HAP-1 (cell line): ENCODE results near the gene MAL.

Experiments
- DNase-seq, 2 experiments: peaks; one replicate each; pipeline ENCODE4 v3.0.0-alpha.2; 2016 to 2020; ENCODE audit warnings: low spot score in 2 of 2
- H3K27me3 ChIP-seq: fragments of 250-450 bp; sonication (Bioruptor Pico); 2 replicates; pipeline ENCODE4 v1.5.1; 2020; ENCODE audit warnings: low read depth, mild to moderate bottlenecking, moderate library complexity
- H3K36me3 ChIP-seq: fragments of 250-450 bp; sonication (Bioruptor Pico); replicated peaks from 2 replicates; pipeline ENCODE4 v1.5.1; 2020; ENCODE audit warnings: mild to moderate bottlenecking
- H3K4me1 ChIP-seq: fragments of 250-450 bp; sonication (Bioruptor Pico); 2 replicates; pipeline ENCODE4 v1.5.1; 2020; ENCODE audit warnings: mild to moderate bottlenecking
- H3K4me3 ChIP-seq: fragments of 250-450 bp; sonication (Bioruptor Pico); 2 replicates; pipeline ENCODE4 v1.5.1; 2020; ENCODE audit warnings: mild to moderate bottlenecking, moderate library complexity
- H3K9me3 ChIP-seq: fragments of 250-450 bp; sonication (Bioruptor Pico); 2 replicates; pipeline ENCODE4 v1.5.1; 2020; ENCODE audit warnings: mild to moderate bottlenecking, moderate library complexity
- in situ Hi-C: fragments of 300-500 bp; cut with MboI; formaldehyde crosslinking; loops from 3 replicates; pipeline ENCODE4 v1.14.3; 2020; ENCODE audit warnings: low sequenced_read_pairs, inconsistent platforms, mixed read lengths

Gene MAL

DNA sequence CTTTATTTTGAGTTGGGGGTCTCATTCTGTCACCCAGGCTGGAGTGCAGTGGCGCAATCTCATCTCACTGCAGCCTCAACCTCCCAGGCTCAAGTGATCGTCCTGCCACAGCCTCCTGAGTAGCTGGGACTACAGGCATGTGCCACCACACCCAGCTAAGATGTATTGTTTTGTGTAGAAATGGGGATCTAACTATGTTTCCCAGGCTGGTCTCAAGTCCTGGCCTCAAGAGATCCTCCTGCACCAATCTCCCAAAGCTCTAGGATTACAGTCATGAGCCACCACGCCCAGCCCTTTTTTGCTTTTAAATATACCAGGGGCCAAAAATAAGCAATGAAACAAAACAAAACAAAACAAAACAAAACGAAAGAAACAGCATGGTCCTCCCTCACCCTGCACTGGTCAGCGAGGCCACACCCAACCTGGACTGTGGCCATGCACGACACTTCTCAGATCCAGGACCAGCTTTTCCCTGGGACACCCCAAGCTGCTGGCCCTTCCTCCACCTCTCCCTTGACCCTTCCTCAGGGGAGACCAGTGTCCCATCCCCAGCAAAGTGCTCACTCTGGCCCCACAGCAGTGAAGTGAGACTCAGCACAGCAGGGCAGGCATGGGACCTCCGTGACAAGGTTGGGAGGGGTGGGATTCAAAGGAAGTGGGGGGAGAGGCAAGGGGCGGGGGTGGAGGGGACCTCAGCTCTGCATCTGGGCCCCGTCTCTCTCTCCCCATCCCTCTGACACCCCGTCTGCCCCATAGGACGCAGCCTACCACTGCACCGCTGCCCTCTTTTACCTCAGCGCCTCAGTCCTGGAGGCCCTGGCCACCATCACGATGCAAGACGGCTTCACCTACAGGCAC, 23.5 kb downstream of the MAL start:
- no peak for DNase-seq
- no peaks in the 10 kb centered on the region for H3K9me3 ChIP-seq
- H3K27me3 ChIP-seq, result peaks cover 2% of the 10 kb centered on the region; the same call in 1 of the 2 replicates
- in situ Hi-C loops, result no loop called here
- no peaks in the 10 kb centered on the region for H3K36me3 ChIP-seq
- H3K4me3 ChIP-seq, result no peak overlapping the region
- no peaks in the 10 kb centered on the region for H3K4me1 ChIP-seq

DNA sequence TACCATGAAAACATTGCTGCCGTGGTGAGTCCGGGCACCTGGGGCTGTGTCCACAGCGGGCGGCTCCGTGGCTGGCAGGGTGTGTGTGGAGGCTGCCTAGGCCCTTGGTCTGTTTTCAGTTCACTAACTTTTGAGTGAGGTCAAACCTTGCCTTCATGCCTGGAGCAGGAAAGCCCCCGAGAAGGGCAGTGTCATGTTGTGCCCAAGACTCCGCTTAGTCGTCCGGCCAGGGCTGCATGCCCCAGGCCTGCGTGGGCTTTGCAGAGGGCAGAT, 24.1 kb downstream of the MAL start:
- no peak for DNase-seq
- Histone ChIP-seq H3K27me3 (no peaks in the 10 kb centered on the region; the same call in 1 of the 2 replicates), H3K9me3 (no peaks in the 10 kb centered on the region)

DNA sequence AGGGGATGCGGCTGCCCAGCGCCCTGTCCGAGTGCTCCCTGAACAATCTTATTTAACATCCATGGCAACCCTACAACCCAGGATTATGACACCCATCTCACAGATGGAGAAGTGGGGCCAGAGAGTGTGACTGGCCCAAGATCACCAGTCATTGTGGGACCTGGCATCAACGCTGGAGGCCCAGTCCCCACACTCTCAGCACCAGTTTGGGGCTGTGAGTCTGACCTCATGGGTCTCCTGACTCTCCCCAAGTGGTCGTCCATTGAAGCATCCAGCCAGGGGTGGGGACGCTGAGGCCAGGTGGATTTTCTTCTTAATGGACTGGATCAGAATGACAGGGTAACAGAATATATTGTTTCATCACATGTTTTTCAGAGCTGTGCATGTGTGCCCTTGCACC, 24.5 kb downstream of the MAL start:
- in situ Hi-C loops, result no loop called here
- Histone ChIP-seq H3K9me3 (no peaks in the 10 kb centered on the region), H3K4me3 (no peak overlapping the region), H3K4me1 (no peaks in the 10 kb centered on the region), H3K27me3 (no peaks in the 10 kb centered on the region; the same call in 1 of the 2 replicates), H3K36me3 (no peaks in the 10 kb centered on the region)
- DNase-seq, result no peak

More for the DNA sequence above, 24.1 kb downstream of the MAL start:
- Histone ChIP-seq H3K4me3 (no peak overlapping the region), H3K36me3 (no peaks in the 10 kb centered on the region), H3K4me1 (no peaks in the 10 kb centered on the region)
- in situ Hi-C loops, result no loop called here

DNA sequence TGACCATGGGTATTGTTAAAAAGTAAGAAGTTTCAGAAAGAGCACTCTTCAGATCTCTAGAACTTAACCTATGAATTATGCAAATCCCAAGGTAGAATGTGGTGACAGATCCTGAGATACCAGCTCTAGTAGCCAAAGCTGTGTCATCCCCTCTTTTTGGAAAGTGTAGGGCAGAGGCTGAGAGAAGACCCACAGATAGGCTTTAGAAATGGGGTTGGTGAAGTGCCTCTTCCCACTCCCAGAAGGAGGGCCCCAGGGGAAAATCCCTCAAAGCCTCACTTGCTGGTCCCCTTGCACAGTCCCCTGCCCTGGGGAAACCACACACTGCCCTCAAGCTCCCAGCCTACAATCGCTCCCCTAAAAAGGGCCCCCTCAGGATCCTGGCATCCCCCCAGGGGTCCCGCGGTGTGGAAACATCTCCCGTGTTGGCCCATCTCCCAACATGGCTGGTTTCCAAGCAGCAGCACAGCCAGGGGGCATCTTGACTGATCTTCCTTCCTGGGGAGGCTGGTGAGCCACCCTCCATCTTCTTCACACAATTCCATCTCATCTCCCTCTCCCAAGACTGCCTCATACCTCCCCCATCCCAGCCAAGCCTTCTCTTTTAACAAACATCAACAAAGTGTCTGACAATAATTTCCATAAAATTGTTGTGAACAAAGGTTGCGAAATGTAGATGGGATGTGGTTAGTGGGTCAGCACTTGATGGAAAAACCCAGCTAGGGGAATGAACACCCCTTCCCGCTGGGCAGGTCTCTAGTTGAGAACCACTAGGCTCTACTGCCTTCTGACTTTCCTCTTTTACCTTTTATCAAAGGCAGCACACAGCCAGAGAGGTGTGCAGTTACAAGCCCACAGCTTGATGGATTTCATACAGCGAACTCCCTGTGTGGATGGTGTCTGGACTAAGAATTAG, 25.1 kb downstream of the MAL start:
- Histone ChIP-seq H3K4me3 (no peak overlapping the region), H3K36me3 (no peaks in the 10 kb centered on the region), H3K9me3 (no peaks in the 10 kb centered on the region), H3K27me3 (no peaks in the 10 kb centered on the region; the same call in 1 of the 2 replicates), H3K4me1 (no peaks in the 10 kb centered on the region)
- in situ Hi-C loops, result no loop called here
- no peak for DNase-seq

DNA sequence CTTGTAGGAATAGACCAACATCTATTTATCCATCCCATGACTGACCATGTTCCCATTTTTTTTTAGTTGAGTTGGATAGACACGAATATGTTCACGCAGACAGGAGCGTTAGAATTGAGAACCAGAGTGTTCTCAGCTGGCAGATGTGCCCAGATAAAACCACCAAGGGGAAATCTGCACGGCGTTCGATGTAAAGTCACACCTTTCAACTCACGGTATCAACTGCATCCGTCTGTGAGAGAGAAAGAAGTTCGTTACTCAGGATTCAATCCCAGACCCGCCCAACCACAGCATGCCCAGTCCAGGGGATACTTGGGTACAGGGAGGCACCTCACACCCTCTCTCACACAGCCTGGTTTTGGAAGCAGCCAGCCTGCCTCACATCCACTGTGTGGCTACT, 26.1 kb downstream of the MAL start:
- Histone ChIP-seq H3K27me3 (no peaks in the 10 kb centered on the region), H3K36me3 (no peaks in the 10 kb centered on the region), H3K4me3 (no peak overlapping the region), H3K9me3 (no peaks in the 10 kb centered on the region), H3K4me1 (no peaks in the 10 kb centered on the region)
- no peak for DNase-seq
- in situ Hi-C loops, result no loop called here

DNA sequence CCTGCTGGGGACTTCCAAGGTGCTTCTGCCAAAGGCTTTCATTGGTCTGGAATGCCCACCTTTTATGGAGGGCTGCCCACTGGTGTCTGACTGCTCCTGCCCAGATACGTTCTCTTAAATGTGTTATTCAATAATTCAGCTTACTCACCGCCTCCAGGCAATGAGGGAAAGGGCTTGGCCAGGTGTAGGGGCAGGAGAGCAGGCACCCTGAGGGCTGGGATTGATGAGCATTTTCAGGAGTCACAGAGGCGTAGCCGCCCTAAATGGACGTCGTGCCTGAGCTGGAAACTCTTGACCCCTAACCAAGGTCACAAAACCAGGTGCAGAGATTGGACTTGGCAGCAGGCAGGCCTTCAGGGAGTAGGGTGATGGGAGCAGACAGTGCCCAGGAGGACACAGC, 26.8 kb downstream of the MAL start:
- in situ Hi-C loops, result no loop called here

DNA sequence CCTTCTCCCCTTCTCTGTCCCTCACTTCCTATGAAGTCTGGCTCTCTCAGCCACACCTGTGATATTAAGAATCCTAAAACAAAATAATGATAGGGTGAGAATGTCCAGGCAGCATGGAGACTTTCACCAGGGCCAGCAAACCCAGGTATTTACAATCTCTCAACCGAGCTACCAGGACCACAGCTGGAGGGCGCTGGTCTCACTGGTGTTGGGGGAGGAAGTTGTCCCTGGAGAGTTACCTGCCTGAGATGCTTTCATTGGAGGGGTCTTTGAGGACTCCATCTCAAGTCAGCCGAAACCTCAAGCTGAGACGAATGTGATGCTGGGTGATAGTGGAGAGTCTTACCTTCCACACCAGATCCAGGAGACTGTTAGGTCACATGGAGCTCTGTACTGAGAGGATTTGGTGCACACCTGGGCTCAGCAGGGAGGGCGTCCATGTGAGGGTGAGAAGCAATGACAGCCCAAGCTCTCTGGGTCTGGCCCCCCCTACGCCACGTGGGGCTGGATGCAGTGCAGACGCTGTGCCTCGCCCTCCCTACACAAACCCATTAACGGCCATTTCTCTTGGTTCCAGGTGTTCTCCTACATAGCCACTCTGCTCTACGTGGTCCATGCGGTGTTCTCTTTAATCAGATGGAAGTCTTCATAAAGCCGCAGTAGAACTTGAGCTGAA, 27.4 kb downstream of the MAL start:
- in situ Hi-C loops, result no loop called here
- no peak for DNase-seq
- no peaks in the 10 kb centered on the region for H3K36me3 ChIP-seq
- H3K4me3 ChIP-seq, result no peak overlapping the region
- no peaks in the 10 kb centered on the region for H3K27me3 ChIP-seq
- H3K9me3 ChIP-seq, result no peaks in the 10 kb centered on the region
- no peaks in the 10 kb centered on the region for H3K4me1 ChIP-seq

More for the DNA sequence above, 26.8 kb downstream of the MAL start:
- Histone ChIP-seq H3K9me3 (no peaks in the 10 kb centered on the region), H3K27me3 (no peaks in the 10 kb centered on the region), H3K36me3 (no peaks in the 10 kb centered on the region), H3K4me1 (no peaks in the 10 kb centered on the region), H3K4me3 (no peak overlapping the region)
- no peak for DNase-seq

DNA sequence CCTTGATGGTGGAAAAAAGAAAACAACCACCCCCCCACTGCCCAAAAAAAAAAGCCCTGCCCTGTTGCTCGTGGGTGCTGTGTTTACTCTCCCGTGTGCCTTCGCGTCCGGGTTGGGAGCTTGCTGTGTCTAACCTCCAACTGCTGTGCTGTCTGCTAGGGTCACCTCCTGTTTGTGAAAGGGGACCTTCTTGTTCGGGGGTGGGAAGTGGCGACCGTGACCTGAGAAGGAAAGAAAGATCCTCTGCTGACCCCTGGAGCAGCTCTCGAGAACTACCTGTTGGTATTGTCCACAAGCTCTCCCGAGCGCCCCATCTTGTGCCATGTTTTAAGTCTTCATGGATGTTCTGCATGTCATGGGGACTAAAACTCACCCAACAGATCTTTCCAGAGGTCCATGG, 28.0 kb downstream of the MAL start:
- no peaks in the 10 kb centered on the region for H3K4me1 ChIP-seq
- no peaks in the 10 kb centered on the region for H3K9me3 ChIP-seq
- in situ Hi-C loops, result no loop called here
- H3K36me3 ChIP-seq, result no peaks in the 10 kb centered on the region
- H3K27me3 ChIP-seq, result no peaks in the 10 kb centered on the region
- no peak overlapping the region for H3K4me3 ChIP-seq
- no peak for DNase-seq

DNA sequence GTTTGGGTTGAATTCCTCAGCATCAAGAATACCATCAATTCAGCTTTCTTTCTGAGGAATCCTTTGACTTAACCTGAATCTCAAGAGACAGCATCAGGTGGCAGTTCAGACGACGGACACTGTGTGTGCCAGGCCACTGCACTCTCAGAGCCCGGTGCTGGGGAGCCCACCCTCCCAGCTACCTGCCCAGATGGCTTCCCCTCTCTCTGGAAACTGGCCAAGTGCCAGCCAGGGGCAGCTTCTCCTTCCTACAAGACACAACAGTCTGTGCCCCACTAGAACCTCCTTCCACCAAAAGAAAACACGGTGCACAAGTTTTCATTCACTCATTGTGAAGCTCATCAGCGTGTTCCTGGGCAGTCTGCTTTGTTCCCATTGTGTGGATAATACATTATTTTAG, 28.5 kb downstream of the MAL start:
- Histone ChIP-seq H3K4me3 (no peak overlapping the region), H3K27me3 (no peaks in the 10 kb centered on the region), H3K36me3 (no peaks in the 10 kb centered on the region), H3K9me3 (no peaks in the 10 kb centered on the region), H3K4me1 (no peaks in the 10 kb centered on the region)
- no peak for DNase-seq
- in situ Hi-C loops, result no loop called here

DNA sequence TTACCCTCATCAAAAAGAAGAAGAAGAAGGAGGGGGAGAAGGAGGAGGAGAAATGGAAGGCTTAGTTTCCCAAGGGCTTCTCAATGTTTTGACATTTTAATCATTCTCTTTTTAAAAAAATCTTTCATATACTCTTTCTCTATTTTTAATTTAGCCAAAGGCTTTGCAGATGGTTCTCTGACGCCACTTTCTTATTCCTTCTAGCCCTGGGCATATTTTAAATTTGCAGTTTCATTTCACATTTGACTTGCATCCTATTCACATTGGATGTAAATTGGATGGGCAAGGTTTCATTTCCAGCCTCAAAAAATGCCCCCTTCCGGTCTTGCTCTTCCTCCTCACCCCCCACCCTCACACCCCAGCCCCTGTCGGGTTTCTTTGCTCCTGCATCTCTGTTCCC, 29.8 kb downstream of the MAL start:
- Histone ChIP-seq H3K9me3 (no peaks in the 10 kb centered on the region), H3K4me1 (no peaks in the 10 kb centered on the region), H3K36me3 (no peaks in the 10 kb centered on the region), H3K27me3 (no peaks in the 10 kb centered on the region), H3K4me3 (no peak overlapping the region)
- DNase-seq, result no peak
- in situ Hi-C loops, result no loop called here

DNA sequence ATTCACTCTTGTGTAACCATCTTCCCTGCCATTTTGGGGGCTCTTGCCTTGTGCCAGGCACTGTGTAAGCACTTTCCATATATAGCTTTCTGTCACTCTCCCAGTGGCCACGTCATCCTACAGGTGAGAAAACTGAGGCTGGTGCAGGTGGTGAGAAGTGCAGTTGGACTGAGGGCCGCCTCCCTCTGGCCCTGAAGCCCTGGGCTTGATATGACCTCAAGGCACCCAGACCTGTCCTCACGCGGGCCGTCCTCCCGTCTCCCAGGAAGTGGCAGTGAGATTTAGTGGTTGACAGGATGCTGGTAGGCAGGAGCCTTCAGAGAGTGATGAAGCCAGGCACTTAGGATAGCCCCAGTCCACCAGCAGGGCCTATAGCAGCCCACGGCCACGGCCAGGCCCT, 30.5 kb downstream of the MAL start:
- H3K4me1 ChIP-seq, result no peaks in the 10 kb centered on the region
- no peak overlapping the region for H3K4me3 ChIP-seq
- no peaks in the 10 kb centered on the region for H3K9me3 ChIP-seq
- in situ Hi-C loops, result no loop called here
- H3K27me3 ChIP-seq, result no peaks in the 10 kb centered on the region
- no peaks in the 10 kb centered on the region for H3K36me3 ChIP-seq
- DNase-seq, result no peak

DNA sequence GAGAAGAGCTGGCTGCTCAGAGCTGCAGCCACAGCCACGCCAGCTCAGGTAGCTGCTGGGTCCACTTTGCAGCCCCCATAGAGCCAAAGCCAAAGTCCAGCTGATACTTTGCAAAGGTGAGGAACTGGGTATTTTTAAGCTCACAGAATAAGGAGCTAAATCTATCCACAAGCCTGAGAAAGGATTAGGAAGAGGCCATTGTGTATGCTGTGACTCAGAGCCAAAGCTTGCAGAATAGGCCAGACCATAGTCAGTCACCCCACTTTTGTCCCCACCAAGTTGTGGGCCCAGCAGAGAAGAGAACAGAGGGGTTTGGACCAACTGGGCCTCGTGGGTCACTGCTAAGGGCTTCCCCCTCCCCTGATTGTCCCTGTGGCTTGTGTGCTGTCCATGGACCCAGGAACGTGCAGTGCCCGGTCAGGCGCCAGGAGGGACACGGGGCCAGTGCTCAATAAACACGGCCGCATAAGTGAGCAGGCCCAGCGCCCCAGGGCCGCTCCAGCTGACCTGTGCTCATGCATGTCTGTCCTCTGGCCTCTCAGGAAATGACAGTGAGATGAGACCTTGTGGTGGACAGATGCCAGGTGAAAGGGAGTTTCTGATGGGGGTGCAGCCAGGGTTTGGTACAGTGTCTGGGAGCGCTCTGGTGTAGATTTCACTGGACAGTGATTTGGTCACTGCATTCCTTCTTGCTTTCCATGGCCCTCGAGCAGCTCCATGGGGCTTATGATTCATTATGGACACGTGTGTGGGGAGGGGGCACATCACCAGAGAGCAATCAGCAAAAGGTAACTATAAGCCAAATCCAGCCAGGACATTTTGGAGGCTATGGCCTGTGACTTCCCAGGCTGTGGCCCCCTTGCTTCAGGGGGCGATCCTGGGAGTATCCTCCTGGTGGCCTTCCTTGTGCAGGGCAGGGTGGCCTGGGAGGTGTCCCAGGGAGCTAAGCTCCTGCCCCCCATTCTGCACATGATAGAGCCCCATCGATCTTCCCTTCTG, 31.3 kb downstream of the MAL start:
- Histone ChIP-seq H3K4me3 (no peak overlapping the region), H3K4me1 (no peaks in the 10 kb centered on the region), H3K36me3 (no peaks in the 10 kb centered on the region), H3K9me3 (no peaks in the 10 kb centered on the region), H3K27me3 (no peaks in the 10 kb centered on the region)
- no peak for DNase-seq
- in situ Hi-C loops, result no loop called here
